Progenitor cell of endocrine pancreas (in vitro differentiated cells): ENCODE measurements around the gene CIT. TPM values are rescaled to one million over a fixed set of nuclear protein-coding genes. Genes with fewer than 3 reads are reported as not detected.

Experiments
- DNase-seq: peaks from one replicate; pipeline ENCODE4 v3.0.0; 2021; ENCODE audit warnings: low spot score; ENCODE audit not compliant: unreplicated experiment
- H3K27ac Mint-ChIP-seq: 2 replicates; pipeline ENCODE4 v1.8.0; 2021; ENCODE audit warnings: mild to moderate bottlenecking, moderate library complexity, mixed read lengths
- H3K27me3 Mint-ChIP-seq: 2 replicates; pipeline ENCODE4 v1.8.0; 2021; ENCODE audit warnings: mixed read lengths
- H3K36me3 Mint-ChIP-seq: 2 replicates; pipeline ENCODE4 v1.8.0; 2022; ENCODE audit warnings: mixed read lengths; ENCODE audit not compliant: insufficient read depth
- H3K4me1 Mint-ChIP-seq: 2 replicates; pipeline ENCODE4 v1.8.0; 2021; ENCODE audit warnings: low read depth, mixed read lengths
- H3K4me3 Mint-ChIP-seq: 2 replicates; pipeline ENCODE4 v1.8.0; 2021; ENCODE audit warnings: low read depth, mild to moderate bottlenecking, moderate library complexity, mixed read lengths
- H3K9me3 Mint-ChIP-seq: 2 replicates; pipeline ENCODE4 v1.8.0; 2021; ENCODE audit warnings: low read depth, mixed read lengths
- CTCF ChIP-seq: fragments of 200-600 bp; sonication (generic); IDR thresholded peaks from one replicate; pipeline ENCODE4 v1.5.0; 2021; ENCODE audit warnings: antibody characterized with exemption, mild to moderate bottlenecking; ENCODE audit not compliant: unreplicated experiment
- total RNA-seq: library from RNA; stranded (reverse); gene quantifications from 2 replicates; pipeline ENCODE4 v1.2.1, GENCODE V29; 2021

Gene CIT
- total RNA-seq, 1 donor from 2014 or later, result 44.1 TPM

GRCh38 chr12:119740830-119741229 is 136.3 kb downstream of the CIT start:
- no peaks in the 10 kb centered on the region for H3K27me3 Mint-ChIP-seq
- H3K4me3 Mint-ChIP-seq, result no peak overlapping the region
- no peak overlapping the region for H3K27ac Mint-ChIP-seq
- H3K36me3 Mint-ChIP-seq, result peaks cover 37% of the 10 kb centered on the region
- no peak for DNase-seq
- H3K4me1 Mint-ChIP-seq, result peaks cover 2% of the 10 kb centered on the region
- H3K9me3 Mint-ChIP-seq, result peaks cover 20% of the 10 kb centered on the region
- TF ChIP-seq CTCF, result no peak

DNA sequence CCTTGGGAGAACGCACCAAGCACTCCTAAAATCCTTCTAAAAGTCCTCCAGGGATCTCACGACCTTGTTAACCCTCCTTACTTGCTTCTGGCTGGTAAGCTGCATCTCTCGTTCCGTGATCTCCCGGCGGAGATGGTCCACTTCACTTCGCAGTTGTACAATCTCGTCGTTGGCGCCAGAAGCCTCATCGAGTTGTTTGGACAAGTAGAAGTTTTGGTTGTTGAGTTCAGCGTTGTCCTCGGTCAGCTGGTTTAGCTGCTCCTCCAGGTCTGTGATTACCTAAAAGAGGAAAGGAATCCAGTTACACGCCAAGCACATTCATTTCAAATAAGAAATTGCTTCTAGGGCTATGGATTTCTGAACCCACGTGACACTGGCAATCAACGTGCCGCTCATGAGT is 142.0 kb downstream of the CIT start:
- Mint-ChIP-seq H3K36me3 (peaks cover 13% of the 10 kb centered on the region), H3K27ac (no peak overlapping the region), H3K9me3 (no peaks in the 10 kb centered on the region), H3K27me3 (no peaks in the 10 kb centered on the region), H3K4me1 (peaks cover 2% of the 10 kb centered on the region), H3K4me3 (no peak overlapping the region)
- no peak for DNase-seq
- no peak for TF ChIP-seq CTCF

DNA sequence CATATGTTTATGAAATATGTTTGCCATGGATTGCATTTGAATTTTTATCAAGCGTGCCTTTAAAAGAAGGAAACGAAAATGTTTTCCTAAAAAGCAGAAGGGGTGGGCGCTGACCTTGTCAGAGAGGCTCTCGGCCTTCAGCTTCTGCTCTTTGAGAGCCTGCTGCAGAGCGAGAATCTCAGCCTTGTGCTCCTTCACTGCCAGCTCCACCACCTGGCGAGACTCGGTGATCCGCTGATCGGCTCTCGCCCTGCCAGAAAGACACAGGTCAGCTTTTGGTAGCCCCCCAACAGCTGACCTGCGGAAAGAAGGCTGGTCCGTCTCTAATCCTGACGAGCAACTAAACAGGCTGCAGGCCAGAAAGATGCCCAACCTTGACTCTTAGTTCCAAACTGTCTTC is 146.7 kb downstream of the CIT start:
- H3K27me3 Mint-ChIP-seq, result no peaks in the 10 kb centered on the region
- H3K4me3 Mint-ChIP-seq, result no peak overlapping the region
- TF ChIP-seq CTCF, result no peak
- H3K27ac Mint-ChIP-seq, result no peak overlapping the region
- DNase-seq, result no peak
- no peaks in the 10 kb centered on the region for H3K4me1 Mint-ChIP-seq
- H3K36me3 Mint-ChIP-seq, result peaks cover 6% of the 10 kb centered on the region
- no peaks in the 10 kb centered on the region for H3K9me3 Mint-ChIP-seq

DNA sequence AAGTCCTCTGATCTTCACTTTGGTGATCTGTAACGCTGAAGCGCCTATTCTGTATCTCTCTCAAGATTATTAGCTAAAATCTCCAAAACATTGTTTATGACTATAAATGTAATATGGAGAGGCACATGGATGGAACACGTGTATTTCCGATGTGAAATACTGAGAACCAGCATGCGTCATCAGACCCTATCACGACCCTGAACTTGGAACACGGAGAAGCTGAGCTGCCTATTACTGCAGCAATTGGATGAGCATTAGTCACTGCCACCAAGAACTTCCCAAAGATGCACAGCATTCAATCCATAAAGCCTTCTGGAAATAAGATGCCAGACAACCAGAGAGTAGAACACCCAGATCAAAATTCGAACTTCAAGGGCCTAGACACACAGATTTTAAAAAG is 147.2 kb downstream of the CIT start:
- no peak for DNase-seq
- no peak overlapping the region for H3K4me3 Mint-ChIP-seq
- no peak for TF ChIP-seq CTCF
- H3K4me1 Mint-ChIP-seq, result no peaks in the 10 kb centered on the region
- no peaks in the 10 kb centered on the region for H3K27me3 Mint-ChIP-seq
- no peaks in the 10 kb centered on the region for H3K9me3 Mint-ChIP-seq
- no peak overlapping the region for H3K27ac Mint-ChIP-seq
- H3K36me3 Mint-ChIP-seq, result peaks cover 6% of the 10 kb centered on the region

GRCh38 chr12:119728444-119728745 is 148.7 kb downstream of the CIT start:
- Mint-ChIP-seq H3K27me3 (no peaks in the 10 kb centered on the region), H3K4me1 (no peaks in the 10 kb centered on the region), H3K4me3 (no peak overlapping the region), H3K36me3 (peaks cover 3% of the 10 kb centered on the region), H3K9me3 (no peaks in the 10 kb centered on the region), H3K27ac (no peak overlapping the region)
- DNase-seq, result no peak
- no peak for TF ChIP-seq CTCF
